Activated CD4-positive, alpha-beta memory T cell treated with anti-CD3 and anti-CD28 coated beads for 36 hours (primary cell): ENCODE measurements around the gene LIMS2. TPM values are rescaled to one million over a fixed set of nuclear protein-coding genes. Genes with fewer than 3 reads are reported as not detected.

Experiments
- CTCF ChIA-PET: fragments of 350-600 bp; sonication (Branson Sonifier 250); formaldehyde crosslinking; loops from one replicate; lab custom pipeline; 2021; ENCODE audit warnings: antibody characterized with exemption, inconsistent platforms; lab: Charles Lee
- POLR2A ChIA-PET: fragments of 350-600 bp; sonication (Branson Sonifier 250); formaldehyde crosslinking; loops from one replicate; lab custom pipeline; 2021; ENCODE audit warnings: antibody characterized with exemption; lab: Charles Lee
- DNase-seq: peaks from one replicate; pipeline ENCODE4 v3.0.0-alpha.2; 2020
- H3K27ac Mint-ChIP-seq: one replicate; pipeline ENCODE4 v1.8.0; 2021; ENCODE audit warnings: mixed read lengths
- H3K27me3 Mint-ChIP-seq: one replicate; pipeline ENCODE4 v1.8.0; 2021; ENCODE audit warnings: mixed read lengths
- H3K36me3 Mint-ChIP-seq: one replicate; pipeline ENCODE4 v1.8.0; 2021; ENCODE audit warnings: mixed read lengths
- H3K4me1 Mint-ChIP-seq: one replicate; pipeline ENCODE4 v1.8.0; 2021; ENCODE audit warnings: low read depth, mixed read lengths
- H3K4me3 Mint-ChIP-seq: one replicate; pipeline ENCODE4 v1.8.0; 2021; ENCODE audit warnings: mild to moderate bottlenecking, mixed read lengths
- H3K9me3 Mint-ChIP-seq: one replicate; pipeline ENCODE4 v1.8.0; 2021; ENCODE audit warnings: mixed read lengths
- intact Hi-C: fragments of 100-400 bp; cut with micrococcal nuclease; formaldehyde crosslinking; loops from one replicate; pipeline ENCODE4 v1.15.1; 2023
- total RNA-seq, 2 experiments: library from RNA; stranded (reverse); gene quantifications; one replicate each; pipeline ENCODE4 v1.2.3, GENCODE V29; 2021

Gene LIMS2
- total RNA-seq, 2 experiments from 2014 or later, result 12.3 to 13.1 TPM

GRCh38 chr2:127624756-127625571, 50.4 kb downstream of the LIMS2 start:
- no peaks in the 10 kb centered on the region for H3K4me1 Mint-ChIP-seq
- H3K36me3 Mint-ChIP-seq, result no peaks in the 10 kb centered on the region
- POLR2A ChIA-PET, result no interaction called here
- H3K4me3 Mint-ChIP-seq, result no peak overlapping the region
- H3K9me3 Mint-ChIP-seq, result no peaks in the 10 kb centered on the region
- CTCF ChIA-PET, result interaction anchor here (1.2 to 1.6 kb wide), 2 partner anchors 17 to 34 kb away, joined by 3 to 4 read pairs; no protein-coding TSS in a partner anchor
- no peak for DNase-seq
- H3K27me3 Mint-ChIP-seq, result no peaks in the 10 kb centered on the region
- H3K27ac Mint-ChIP-seq, result no peak overlapping the region
- intact Hi-C loops, result no loop called here

- no peaks in the 10 kb centered on the region for H3K36me3 Mint-ChIP-seq
- ChIA-PET CTCF (interaction anchor here (1.6 kb wide), 1 partner anchor 33 kb away, joined by 4 read pairs; no protein-coding TSS in a partner anchor), POLR2A (no interaction called here)
- H3K27me3 Mint-ChIP-seq, result no peaks in the 10 kb centered on the region
- H3K27ac Mint-ChIP-seq, result no peak overlapping the region
- no peak overlapping the region for H3K4me3 Mint-ChIP-seq
- intact Hi-C loops, result no loop called here
- H3K4me1 Mint-ChIP-seq, result no peaks in the 10 kb centered on the region
- H3K9me3 Mint-ChIP-seq, result no peaks in the 10 kb centered on the region
- DNase-seq, result no peak
Observed at GRCh38 chr2:127624320-127624755, 51.0 kb downstream of the LIMS2 start.

- H3K9me3 Mint-ChIP-seq, result no peaks in the 10 kb centered on the region
- H3K36me3 Mint-ChIP-seq, result no peaks in the 10 kb centered on the region
- H3K4me3 Mint-ChIP-seq, result no peak overlapping the region
- H3K27me3 Mint-ChIP-seq, result no peaks in the 10 kb centered on the region
- CTCF ChIA-PET, result interaction anchor here (1.6 kb wide), 1 partner anchor 33 kb away, joined by 4 read pairs; no protein-coding TSS in a partner anchor
- no peak overlapping the region for H3K27ac Mint-ChIP-seq
- no peak for DNase-seq
- intact Hi-C loops, result no loop called here
- no peaks in the 10 kb centered on the region for H3K4me1 Mint-ChIP-seq
- POLR2A ChIA-PET, result no interaction called here
Observed at GRCh38 chr2:127623388-127624319, 51.7 kb downstream of the LIMS2 start.

GRCh38 chr2:127622561-127623387, 52.6 kb downstream of the LIMS2 start:
- ChIA-PET CTCF (no interaction called here), POLR2A (no interaction called here)
- Mint-ChIP-seq H3K4me3 (no peak overlapping the region), H3K36me3 (no peaks in the 10 kb centered on the region), H3K4me1 (no peaks in the 10 kb centered on the region), H3K27me3 (no peaks in the 10 kb centered on the region), H3K27ac (no peak overlapping the region), H3K9me3 (no peaks in the 10 kb centered on the region)
- intact Hi-C loops, result no loop called here
- DNase-seq, result no peak

GRCh38 chr2:127621981-127622431, 53.3 kb downstream of the LIMS2 start:
- Mint-ChIP-seq H3K36me3 (no peaks in the 10 kb centered on the region), H3K9me3 (no peaks in the 10 kb centered on the region), H3K27me3 (no peaks in the 10 kb centered on the region), H3K27ac (no peak overlapping the region), H3K4me3 (no peak overlapping the region), H3K4me1 (no peaks in the 10 kb centered on the region)
- ChIA-PET POLR2A (no interaction called here), CTCF (no interaction called here)
- DNase-seq, result no peak
- intact Hi-C loops, result no loop called here

- Mint-ChIP-seq H3K27me3 (no peaks in the 10 kb centered on the region), H3K4me1 (no peaks in the 10 kb centered on the region), H3K27ac (no peak overlapping the region), H3K36me3 (no peaks in the 10 kb centered on the region), H3K9me3 (no peaks in the 10 kb centered on the region), H3K4me3 (no peak overlapping the region)
- intact Hi-C loops, result no loop called here
- POLR2A ChIA-PET, result no interaction called here
- no peak for DNase-seq
- CTCF ChIA-PET, result no interaction called here
Observed at GRCh38 chr2:127620866-127621265, 54.5 kb downstream of the LIMS2 start.

- no peaks in the 10 kb centered on the region for H3K4me1 Mint-ChIP-seq
- ChIA-PET POLR2A (no interaction called here), CTCF (no interaction called here)
- H3K4me3 Mint-ChIP-seq, result no peak overlapping the region
- no peak overlapping the region for H3K27ac Mint-ChIP-seq
- no peaks in the 10 kb centered on the region for H3K36me3 Mint-ChIP-seq
- H3K9me3 Mint-ChIP-seq, result no peaks in the 10 kb centered on the region
- no peak for DNase-seq
- no peaks in the 10 kb centered on the region for H3K27me3 Mint-ChIP-seq
- intact Hi-C loops, result no loop called here
Observed at GRCh38 chr2:127619877-127620705, 55.2 kb downstream of the LIMS2 start.

- no peaks in the 10 kb centered on the region for H3K27me3 Mint-ChIP-seq
- no peaks in the 10 kb centered on the region for H3K9me3 Mint-ChIP-seq
- H3K27ac Mint-ChIP-seq, result no peak overlapping the region
- H3K36me3 Mint-ChIP-seq, result no peaks in the 10 kb centered on the region
- H3K4me1 Mint-ChIP-seq, result no peaks in the 10 kb centered on the region
- CTCF ChIA-PET, result no interaction called here
- POLR2A ChIA-PET, result no interaction called here
- H3K4me3 Mint-ChIP-seq, result no peak overlapping the region
- intact Hi-C loops, result no loop called here
- DNase-seq, result no peak
Observed at GRCh38 chr2:127619203-127619590, 56.1 kb downstream of the LIMS2 start.

GRCh38 chr2:127618551-127619202, 56.7 kb downstream of the LIMS2 start:
- Mint-ChIP-seq H3K4me1 (no peaks in the 10 kb centered on the region), H3K9me3 (peaks cover 3% of the 10 kb centered on the region), H3K27ac (no peak overlapping the region), H3K36me3 (no peaks in the 10 kb centered on the region), H3K4me3 (no peak overlapping the region), H3K27me3 (no peaks in the 10 kb centered on the region)
- ChIA-PET CTCF (no interaction called here), POLR2A (no interaction called here)
- no peak for DNase-seq
- intact Hi-C loops, result no loop called here

- intact Hi-C loops, result no loop called here
- no peak overlapping the region for H3K27ac Mint-ChIP-seq
- no peak for DNase-seq
- ChIA-PET CTCF (no interaction called here), POLR2A (no interaction called here)
- H3K4me1 Mint-ChIP-seq, result no peaks in the 10 kb centered on the region
- H3K36me3 Mint-ChIP-seq, result no peaks in the 10 kb centered on the region
- H3K4me3 Mint-ChIP-seq, result no peak overlapping the region
- no peaks in the 10 kb centered on the region for H3K27me3 Mint-ChIP-seq
- H3K9me3 Mint-ChIP-seq, result peaks cover 14% of the 10 kb centered on the region
Observed at GRCh38 chr2:127615511-127616166, 59.7 kb downstream of the LIMS2 start.
